GM12878 (cell line): Measurements from ENCODE around the gene MGMT.

ENCODE experiments used
- EGR1 ChIP-seq, 2 experiments: IDR thresholded peaks; 1 replicate in 1 of 2; 2 replicates in 1 of 2; pipeline ENCODE4 v1.6.1; 2011 to 2012; ENCODE audit warnings: low read depth in 2 of 2, low read length in 2 of 2, borderline replicate concordance in 1 of 2, mild to moderate bottlenecking in 1 of 2, moderate library complexity in 1 of 2
- EZH2 ChIP-seq: IDR thresholded peaks from 2 replicates; pipeline ENCODE4 v1.6.1; 2012; ENCODE audit warnings: low read depth, mild to moderate bottlenecking, control low read depth, inconsistent platforms, low read length, borderline replicate concordance; ENCODE audit not compliant: control insufficient read depth
- FOXM1 ChIP-seq: IDR thresholded peaks from 2 replicates; pipeline ENCODE4 v1.6.1; 2012; ENCODE audit warnings: low read depth, mild to moderate bottlenecking, inconsistent platforms, low read length, moderate library complexity
- KDM1A ChIP-seq: fragments of 200-600 bp; sonication (generic); IDR thresholded peaks from 2 replicates; pipeline ENCODE4 v1.6.1; 2016; ENCODE audit warnings: borderline replicate concordance
- POLR2AphosphoS5 ChIP-seq: IDR thresholded peaks from 2 replicates; pipeline ENCODE4 v1.6.1; 2011; ENCODE audit warnings: mild to moderate bottlenecking, low read length, inconsistent platforms
- RAD21 ChIP-seq: IDR thresholded peaks from 2 replicates; pipeline ENCODE4 v1.6.1; 2011; ENCODE audit warnings: mild to moderate bottlenecking, low read depth, low read length, moderate library complexity; ENCODE audit not compliant: insufficient read depth
- RCOR1 ChIP-seq: conservative IDR thresholded peaks from 2 replicates; pipeline ENCODE4 v1.6.1; 2012; ENCODE audit warnings: low read depth, low read length, improper control_type of control experiment
- SIN3A ChIP-seq: IDR thresholded peaks from 2 replicates; pipeline ENCODE4 v1.6.1; 2012; ENCODE audit warnings: low read depth, low read length, improper control_type of control experiment
- SPI1 ChIP-seq: IDR thresholded peaks from 2 replicates; pipeline ENCODE4 v1.6.1; 2011; ENCODE audit warnings: low read depth, mild to moderate bottlenecking, low read length, moderate library complexity, borderline replicate concordance; ENCODE audit not compliant: insufficient read depth
- SUZ12 ChIP-seq: fragments of 200-600 bp; sonication (generic); IDR thresholded peaks from one replicate; pipeline ENCODE4 v1.6.1; 2018; ENCODE audit warnings: antibody characterized with exemption, mild to moderate bottlenecking; ENCODE audit not compliant: unreplicated experiment
- TAF1 ChIP-seq: IDR thresholded peaks from 2 replicates; pipeline ENCODE4 v1.6.1; 2011; ENCODE audit warnings: mild to moderate bottlenecking, low read depth, low read length, borderline replicate concordance
- ZNF24 ChIP-seq: fragments of 450-650 bp; IDR thresholded peaks from 2 replicates; pipeline ENCODE4 v1.6.1; 2017; ENCODE audit warnings: antibody characterized with exemption, mild to moderate bottlenecking
- ZNF274 ChIP-seq: IDR thresholded peaks from one replicate; pipeline ENCODE4 v1.8.0; 2011; ENCODE audit not compliant: insufficient read length, insufficient read depth
- TF ChIP-seq, protein P1 (sequence below), 3 experiments: IDR thresholded peaks in 2 of 3; conservative IDR thresholded peaks in 1 of 3; 2 replicates each; pipeline ENCODE4 v1.5.1; 2011; ENCODE audit warnings: low read depth in 3 of 3, low read length in 3 of 3, mild to moderate bottlenecking in 3 of 3, control low read depth in 2 of 3, moderate library complexity in 2 of 3, inconsistent platforms in 1 of 3, mixed read lengths in 1 of 3; ENCODE audit not compliant: control insufficient read depth in 2 of 3, insufficient read depth in 1 of 3; ENCODE audit errors: extremely low read depth in 1 of 3

DNA sequence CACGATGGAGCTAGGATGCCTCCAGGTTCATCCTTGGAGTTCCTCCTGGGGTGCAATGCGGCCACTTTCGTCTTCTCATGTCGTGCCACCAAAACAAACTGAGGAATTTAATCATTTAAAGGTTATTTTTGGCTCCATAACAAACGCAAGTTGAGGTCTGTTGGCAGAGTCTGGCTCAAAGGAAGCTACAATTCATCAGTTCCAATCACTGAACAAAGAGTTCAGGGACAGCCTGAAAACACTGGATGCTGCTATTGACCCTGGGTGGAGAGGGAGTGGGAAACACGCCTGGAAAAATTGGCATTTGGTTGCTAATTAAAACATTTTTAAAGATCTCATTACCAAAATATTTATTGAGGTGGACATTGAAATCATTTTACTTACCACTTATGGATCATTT, 11.4 kb upstream of the MGMT start:
- no peak for TF ChIP-seq EGR1 (IDR thresholded peaks at IDR 0.05; ENCODE audit: borderline replicate concordance in 1 of 2, low read depth in 2 of 2, low read length in 2 of 2)
- TF ChIP-seq, protein P1, sequence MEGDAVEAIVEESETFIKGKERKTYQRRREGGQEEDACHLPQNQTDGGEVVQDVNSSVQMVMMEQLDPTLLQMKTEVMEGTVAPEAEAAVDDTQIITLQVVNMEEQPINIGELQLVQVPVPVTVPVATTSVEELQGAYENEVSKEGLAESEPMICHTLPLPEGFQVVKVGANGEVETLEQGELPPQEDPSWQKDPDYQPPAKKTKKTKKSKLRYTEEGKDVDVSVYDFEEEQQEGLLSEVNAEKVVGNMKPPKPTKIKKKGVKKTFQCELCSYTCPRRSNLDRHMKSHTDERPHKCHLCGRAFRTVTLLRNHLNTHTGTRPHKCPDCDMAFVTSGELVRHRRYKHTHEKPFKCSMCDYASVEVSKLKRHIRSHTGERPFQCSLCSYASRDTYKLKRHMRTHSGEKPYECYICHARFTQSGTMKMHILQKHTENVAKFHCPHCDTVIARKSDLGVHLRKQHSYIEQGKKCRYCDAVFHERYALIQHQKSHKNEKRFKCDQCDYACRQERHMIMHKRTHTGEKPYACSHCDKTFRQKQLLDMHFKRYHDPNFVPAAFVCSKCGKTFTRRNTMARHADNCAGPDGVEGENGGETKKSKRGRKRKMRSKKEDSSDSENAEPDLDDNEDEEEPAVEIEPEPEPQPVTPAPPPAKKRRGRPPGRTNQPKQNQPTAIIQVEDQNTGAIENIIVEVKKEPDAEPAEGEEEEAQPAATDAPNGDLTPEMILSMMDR (IDR thresholded peaks at IDR 0.05 in 2 of 3, conservative IDR thresholded peaks at IDR 0.05 in 1 of 3; ENCODE audit: control insufficient read depth in 2 of 3, extremely low read depth in 1 of 3, insufficient read depth in 1 of 3, low read depth in 3 of 3, low read length in 3 of 3): no peak
- TF ChIP-seq KDM1A: no peak
- TF ChIP-seq POLR2AphosphoS5: no peak
- TF ChIP-seq ZNF24: no peak
- TF ChIP-seq FOXM1: no peak
- no peak for TF ChIP-seq RCOR1
- TF ChIP-seq RAD21: no peak
- no peak for TF ChIP-seq EZH2
- no peak for TF ChIP-seq SIN3A
- TF ChIP-seq SPI1: no peak
- no peak for TF ChIP-seq ZNF274
- TF ChIP-seq TAF1: no peak
- TF ChIP-seq SUZ12: no peak
